NCI-H748 treated with DMSO at 0.1 percent for 48 hours (cell line): ENCODE measurements around the gene BLID.

Source experiments
- DNase-seq: peaks from one replicate; lab custom pipeline; 2025; lab: John Stamatoyannopoulos, UW

Gene BLID, protein sequence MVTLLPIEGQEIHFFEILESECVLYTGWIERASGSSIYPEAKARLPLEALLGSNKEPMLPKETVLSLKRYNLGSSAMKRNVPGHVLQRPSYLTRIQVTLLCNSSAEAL

DNA sequence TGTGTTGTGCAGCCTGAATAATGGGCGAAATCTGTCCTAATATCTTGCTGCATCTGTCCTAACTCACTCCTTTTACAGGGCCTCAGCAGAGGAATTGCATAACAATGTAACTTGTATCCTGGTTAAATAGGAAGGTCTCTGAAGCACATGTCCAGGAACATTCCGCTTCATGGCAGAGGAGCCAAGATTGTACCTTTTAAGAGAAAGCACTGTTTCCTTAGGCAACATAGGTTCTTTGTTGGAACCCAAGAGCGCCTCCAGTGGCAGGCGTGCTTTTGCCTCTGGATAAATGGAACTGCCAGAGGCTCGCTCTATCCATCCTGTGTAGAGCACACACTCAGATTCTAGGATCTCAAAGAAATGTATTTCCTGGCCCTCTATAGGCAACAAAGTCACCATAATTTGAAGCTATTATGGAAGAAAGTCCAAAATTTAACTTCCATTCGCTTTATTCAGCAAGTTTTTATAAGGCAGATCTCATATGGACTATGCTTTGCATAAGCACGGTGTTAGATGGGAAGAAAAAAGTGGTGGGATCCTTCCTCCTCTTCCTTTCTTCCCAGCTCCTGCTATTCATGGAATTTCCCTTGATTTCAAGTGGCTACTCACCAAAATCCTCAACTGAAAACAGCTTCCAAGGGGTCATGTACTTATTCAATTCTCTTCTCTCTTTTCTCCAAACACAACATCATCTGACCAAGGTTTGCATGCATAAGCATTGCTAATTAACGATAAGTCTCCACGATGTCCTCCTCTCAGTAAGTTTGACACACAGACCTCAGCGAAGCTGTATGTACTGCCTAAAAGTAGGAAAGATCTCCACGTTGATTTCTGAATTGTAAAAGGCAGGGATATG lies at the start of gene BLID:
Gene BLID (minus strand): TSS at position 692 of the 856 bp plus-strand sequence. CDS start 293 bp downstream, at position 399.
- no peak for DNase-seq

DNA sequence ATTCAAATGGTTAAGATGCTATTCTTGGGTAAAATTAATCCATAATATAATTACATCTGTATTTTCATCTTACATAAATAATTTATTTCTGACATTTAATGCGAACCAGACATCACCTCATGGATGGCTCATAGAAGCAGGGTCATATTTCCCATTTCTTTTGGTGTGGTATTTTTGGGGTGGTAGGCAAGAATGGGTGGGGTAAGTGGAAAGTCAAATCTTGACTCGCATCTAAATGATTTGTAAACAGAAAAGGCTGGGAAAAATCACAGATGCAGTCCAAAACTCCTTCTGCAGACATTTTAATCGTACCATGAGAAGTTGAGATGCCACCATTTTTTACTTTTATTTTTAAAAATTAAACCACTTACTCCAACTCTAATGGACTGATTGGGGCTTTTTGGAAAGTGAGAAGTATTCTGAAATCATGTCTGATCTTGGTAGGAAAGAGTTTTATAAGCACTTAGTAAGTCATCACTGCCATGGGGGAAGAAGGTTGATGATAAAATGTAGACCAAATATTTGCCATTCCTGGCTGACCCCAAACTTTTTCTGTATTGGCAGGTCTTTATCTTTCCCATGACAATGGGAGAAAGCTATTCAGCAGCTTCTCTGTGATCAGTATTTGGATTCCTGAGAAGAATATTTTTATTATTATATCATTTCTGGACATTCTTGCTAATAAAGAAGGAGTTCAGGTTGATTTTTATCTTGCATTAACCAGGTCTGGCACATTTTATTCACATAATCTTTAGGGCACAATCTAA lies 47.2 kb upstream of the BLID start:
- DNase-seq: no peak

DNA sequence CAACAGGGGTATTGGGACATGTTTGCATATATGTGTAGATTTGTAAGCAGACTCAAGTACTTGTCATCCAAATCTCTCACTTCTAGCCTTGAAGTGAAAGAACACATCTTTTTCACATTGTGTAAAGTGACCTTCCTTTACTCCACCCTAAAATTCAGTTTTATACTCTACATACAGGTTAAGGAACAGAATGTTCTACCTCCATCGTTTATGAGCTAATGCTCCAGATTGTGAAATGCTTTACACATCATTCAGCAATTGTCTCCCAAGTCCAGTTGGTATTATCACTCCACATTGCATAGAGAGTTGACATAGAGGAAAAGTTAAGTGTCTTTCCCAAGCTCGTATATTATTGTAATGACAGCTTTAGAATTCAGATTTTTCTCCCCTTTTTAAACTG lies 46.1 kb upstream of the BLID start:
- no peak for DNase-seq

DNA sequence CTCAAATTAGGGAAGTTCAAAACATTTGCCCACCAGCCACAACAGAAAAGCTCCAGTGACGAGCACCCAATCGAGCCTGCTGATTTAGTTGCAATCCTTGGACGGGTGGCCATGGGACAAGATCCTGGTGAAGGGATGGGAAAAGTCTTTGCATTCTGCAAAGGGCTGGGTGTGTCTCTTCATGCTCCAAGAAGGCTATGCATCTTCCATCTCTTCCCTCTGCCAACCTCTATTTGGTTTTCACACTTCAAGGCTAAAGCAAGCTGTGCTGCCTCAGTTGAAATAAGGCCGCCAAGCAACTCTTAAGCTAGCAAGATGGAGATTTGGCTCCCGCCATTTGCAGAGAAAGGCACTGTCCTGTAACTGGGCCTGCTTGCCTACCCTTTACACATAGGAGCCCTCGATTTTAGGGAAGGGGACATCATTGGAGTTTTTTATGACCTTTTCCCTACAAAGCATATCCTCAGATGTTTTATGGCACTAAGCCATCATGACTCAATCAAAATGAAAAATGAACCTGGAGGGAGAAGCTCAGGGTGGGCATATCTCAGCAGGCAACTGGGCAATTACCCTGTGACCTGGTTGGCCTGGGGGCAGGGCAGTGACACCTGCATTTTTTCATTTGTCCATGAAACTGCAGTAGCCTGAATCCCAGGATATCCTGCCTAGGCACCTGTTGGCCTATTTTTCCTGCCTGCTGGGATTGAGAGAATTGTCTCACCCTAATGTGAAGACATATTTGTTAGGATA lies 45.0 kb upstream of the BLID start:
- DNase-seq: no peak

DNA sequence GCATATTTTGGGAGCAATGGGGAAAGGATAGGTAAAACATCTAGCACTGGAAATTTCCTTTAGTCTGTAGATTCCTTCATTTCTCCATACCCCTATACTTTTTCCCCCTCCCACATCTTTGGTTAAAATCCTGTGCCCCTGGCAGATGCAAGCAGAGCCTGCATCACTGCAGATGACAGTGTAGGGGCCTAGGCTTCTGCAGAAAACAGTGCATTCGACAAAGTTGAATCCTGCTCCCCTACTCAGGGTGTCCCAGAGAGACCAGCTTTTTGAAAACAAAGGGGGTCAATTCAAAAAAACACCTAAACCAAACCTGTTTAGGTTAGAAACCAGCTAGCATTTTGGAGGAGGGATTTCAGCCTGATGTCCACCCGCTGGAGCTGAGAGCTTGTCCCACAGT lies 43.8 kb upstream of the BLID start:
- DNase-seq: no peak

DNA sequence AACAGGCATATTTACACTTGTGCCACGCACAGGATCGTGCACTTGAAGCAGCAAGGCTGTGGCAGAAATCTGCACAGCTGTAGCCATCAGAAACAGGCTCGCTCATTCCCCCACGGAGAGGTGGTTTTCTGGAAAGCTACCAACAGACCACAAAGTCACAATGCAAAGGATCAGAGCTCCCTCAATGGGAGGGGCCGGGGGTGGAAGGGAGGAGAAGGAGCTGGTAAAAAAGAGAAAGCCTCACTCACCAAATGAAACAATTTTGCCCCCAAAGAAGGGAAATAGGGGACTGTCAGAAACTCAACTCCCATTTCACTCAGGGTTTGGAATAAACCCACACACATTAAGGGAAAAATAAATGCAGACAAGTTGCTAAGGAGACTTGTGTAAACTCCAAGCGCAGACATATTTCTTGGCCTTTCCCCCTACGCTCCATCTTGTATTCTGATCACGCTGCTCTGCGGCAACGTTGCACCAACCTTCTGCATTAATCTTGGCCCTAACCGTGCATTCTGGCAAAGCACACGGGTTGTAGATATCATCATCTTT lies 43.2 kb upstream of the BLID start:
- no peak for DNase-seq

DNA sequence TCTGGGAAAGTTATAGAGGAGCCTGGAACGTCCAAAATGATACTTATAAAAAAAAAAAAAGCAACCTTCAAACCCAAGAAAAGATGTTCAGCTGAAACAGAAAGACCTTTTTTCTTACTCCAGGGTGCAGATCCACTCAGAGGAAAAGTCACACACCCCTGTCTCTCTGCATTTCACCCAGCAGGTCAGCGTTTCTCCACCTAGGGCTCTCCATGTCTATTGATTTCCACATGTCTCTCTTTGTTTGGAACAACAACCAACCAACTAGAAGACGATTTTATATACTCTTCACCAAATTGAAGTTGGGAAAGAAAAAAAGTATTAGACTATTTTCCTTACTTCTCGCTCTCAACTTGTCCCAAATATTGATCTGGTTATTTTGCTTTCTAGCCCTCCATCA lies 42.2 kb upstream of the BLID start:
- no peak for DNase-seq

DNA sequence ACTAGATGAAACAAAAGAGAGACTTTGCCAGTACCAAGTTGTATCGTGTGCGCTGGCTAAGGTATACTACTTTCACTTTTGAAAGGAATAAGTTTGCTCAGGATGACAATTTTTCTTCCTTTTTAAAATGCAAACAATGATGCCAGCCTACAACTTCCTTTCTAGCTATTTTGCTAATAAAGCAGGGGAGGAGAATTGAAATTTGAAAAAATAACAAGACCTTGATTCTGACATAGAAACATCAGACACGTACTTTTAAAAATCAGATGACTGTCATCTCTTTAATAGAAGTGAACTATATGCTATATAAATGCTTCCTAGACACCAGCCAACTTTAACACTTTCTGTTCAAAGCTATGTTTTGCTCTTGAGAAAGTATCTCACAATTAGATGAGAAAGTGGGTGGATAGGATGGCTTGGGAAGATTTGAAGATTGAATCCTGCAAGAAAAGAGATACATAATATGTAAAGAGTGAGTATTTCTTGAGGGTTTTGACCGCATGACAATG lies 41.7 kb upstream of the BLID start:
- no peak for DNase-seq

DNA sequence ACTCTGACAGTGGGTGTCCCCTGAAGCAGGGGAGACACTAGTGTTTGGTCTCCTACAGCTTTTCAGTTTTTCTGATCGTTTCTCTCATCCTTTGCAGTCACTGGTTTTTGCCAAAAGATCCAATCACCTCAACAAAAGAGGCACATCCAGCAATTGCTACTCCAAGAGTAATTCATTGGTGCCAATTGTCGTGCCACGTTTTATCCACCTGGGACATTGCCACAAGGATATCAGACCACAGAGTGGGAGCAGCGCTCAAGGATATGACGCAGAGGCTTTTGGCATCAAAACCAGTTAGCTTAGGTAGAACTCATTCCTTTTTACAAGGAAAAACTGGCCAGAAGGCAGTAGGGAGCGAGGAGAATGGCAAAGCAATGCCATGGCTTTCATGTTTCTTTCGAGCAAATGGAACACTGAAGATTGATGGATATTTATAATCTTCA lies 40.9 kb upstream of the BLID start:
- no peak for DNase-seq

DNA sequence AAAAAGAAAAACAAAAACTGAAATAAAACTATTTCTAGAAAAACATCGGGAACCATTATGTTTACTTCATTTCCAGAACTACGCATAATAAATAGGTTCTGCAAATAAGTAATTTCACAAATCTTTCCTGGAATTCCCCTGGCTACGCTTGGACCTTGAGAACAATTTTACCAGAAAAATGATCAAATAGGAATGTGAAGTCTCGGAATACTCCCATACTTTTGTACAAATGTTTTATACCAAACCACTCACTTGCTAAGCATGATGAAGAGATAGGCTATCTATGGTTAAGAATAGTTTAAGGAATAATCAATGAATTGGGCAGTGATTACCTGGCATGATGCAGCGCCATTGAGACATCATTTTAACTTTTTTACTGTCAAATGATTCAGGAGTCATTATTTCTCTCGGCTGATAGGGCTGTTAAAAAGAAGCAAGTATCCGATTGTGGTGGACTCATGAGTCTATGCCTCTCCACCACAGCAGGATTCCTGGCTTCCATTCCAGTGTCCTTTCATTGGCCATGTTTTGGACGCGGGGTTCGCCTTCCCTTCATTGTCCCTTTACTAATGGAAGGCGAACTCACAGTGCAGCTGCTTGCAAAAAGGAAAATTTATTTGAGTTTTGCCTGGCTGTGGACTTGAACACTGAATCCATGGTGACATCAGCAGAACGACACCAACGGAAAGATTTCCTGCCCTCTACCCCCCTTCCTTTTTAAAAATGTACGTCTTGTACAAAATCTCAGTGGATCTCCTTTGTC lies 39.9 kb upstream of the BLID start:
- DNase-seq: no peak

DNA sequence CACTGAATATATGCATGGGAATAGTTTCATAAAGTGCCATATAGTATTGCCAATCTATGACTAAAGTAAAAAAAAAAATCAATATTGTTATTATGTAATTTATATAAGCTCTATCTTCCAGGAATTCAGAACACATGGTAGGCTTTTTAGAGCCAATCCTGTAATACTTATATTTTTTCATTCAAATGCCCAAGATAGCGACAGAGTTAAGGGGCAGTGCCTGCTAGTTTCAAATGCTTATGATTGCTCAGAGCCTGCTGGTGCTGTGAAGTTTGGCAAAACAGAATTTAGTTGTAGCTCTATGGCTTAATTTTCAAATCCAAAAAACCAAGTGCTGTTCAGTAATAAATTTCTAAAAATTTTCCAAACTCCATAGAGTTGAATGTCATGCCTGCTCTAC lies 39.0 kb upstream of the BLID start:
- DNase-seq: no peak

DNA sequence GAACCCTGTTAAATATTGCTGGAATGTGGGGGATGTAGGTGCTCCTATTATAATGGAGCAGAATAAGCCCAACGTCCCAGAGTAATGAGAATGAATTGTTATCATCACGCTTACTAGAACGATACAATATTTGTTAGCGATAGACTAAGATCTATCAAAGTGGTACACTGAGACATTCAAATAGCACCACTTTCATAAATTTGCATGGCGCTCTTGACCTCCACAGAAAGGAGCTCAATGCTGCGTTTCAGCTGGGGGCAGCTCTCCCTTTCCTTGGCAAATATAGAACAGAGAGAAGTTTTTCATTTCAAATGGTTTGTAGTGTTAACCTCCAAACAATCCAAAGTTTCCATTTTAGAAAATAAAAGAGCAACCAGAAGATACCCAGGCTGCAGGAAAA lies 38.2 kb upstream of the BLID start:
- DNase-seq: no peak

DNA sequence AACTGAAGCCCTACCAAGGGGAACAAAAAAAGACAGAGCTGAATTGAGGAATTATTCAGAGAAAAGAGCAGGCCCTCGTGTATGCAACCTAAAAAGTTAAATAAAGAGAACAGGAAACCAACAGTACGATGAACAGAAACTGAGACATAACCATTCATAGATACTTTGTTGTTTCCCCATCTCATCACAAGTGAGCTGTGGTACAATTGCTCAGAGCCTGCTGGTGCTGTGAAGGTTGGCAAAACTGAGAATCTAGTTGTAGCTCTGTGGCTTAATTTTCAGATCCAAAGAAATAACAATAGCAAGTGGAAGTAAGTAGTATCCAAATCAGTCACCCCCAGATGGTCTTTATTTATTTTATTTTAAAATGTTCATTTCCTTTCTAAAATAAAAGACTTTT lies 37.7 kb upstream of the BLID start:
- no peak for DNase-seq

DNA sequence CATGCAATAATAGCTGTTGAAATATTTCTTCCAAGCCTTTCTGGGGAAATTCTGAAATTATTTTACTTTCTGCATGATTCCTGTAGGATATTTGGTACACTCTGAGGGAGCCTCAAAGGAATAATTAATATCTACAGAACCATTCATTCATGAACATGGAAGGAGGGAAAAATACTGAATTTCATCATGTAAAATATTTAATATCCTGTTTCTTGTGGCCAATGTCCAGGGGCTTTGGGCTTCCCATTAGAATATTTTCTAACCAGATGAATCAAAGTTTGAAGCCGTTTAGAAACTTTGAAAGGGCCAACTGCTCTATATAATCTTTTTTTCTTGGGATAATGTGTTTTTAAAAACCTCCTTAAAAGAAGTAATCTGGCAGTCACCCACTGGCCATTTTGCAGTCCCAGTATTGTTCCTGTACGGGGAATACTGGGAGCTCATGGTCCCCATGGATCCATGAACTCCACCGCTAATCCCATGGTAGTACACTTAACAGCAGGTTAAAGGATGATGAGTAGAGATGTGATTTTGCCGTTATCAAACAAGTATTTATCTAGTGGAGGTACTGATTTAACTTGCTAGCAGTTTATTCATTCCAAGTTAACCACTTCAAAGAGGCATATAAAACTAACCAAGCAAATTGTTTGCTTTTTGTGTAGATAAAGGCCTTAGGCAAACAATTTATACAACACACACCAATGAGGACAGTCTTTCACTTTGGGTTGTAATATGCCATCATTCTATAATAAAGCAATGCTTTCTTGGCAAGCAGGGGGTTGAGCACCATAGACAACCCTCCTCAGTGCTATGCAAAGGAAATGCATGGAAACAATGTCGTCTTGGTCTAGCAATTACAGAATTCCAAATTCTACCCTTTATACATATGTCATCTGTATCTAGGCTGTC lies 34.5 kb upstream of the BLID start:
- DNase-seq: no peak

DNA sequence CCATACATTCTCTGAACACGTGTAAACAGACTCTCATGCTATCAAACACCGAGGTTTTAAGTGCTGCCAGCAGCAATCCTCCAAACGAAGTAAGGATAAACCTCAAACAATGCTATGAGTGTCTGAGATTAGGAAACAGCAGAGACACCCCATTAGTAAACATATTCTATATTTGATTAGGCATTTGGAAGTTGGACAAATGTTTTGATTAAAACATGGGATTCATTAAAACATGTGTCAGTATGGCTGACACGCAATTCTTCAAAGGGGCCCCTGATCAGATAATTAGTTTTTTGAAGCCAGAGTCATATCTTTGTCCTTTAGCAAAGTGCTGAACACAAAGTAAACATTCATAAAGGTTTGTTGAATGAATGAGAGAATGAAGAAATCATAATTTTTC lies 33.2 kb upstream of the BLID start:
- DNase-seq: peak; percentile 58

DNA sequence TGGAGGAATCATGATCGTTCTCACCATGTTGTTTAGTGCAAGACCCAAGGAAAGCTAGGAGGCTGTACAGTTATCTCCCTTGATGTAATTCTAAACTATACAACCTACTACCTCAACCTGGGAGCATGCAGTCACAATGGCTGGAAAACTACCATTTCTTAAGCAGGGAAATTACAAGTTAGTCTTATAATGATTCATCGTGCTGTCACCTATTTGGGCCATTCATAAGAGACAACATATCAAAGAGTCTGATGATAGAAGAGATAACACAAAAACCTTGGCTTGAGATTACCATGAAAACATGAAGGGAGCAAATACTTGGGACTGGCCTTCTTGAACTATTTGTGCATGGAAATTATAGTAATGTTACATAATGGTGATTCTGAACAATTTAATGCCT lies 30.5 kb upstream of the BLID start:
- DNase-seq: no peak

DNA sequence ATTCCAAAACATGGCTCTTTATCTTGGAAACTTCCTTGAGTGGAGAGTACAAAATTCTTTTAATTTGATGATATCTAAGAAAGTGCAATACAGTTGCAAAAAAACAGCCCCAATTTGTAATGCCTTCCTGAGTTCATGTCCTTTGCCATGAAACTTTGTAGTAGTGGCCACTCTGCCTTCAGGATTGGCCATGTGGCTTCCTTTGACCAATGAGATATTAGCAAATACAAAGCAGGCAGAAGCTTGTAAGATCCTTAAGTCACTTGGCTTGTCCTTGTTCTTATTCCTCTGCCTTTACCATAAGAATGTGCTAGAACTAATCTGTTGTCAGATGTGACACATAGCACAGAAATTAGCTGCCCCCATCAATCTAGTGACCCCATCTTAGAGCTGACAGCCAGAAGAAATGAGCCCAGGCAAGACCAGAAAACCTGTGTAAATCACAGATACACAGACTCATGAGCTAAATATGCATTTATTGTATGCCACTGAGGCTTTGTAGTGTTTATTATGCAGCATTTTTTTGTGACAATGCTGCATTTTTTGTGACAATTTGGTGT lies 29.8 kb upstream of the BLID start:
- no peak for DNase-seq

DNA sequence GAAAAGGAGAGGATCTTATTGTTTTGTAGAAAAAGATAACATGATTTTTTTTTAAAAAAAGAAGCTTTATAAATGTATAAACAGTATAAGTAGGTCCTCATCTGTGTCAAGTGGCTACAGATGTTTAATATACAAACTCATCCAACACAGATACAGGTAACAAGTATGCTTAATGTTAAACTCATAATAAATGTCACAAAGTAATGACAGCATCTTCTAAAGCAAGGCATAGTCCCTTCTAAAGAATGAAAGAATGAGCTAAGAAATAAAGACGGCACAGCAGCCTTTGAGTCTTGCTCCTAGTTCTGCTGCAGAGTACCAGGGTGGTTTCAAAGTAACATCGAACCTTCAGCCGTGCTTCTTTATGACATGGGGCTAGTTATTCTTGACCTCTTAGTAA lies 28.7 kb upstream of the BLID start:
- no peak for DNase-seq

DNA sequence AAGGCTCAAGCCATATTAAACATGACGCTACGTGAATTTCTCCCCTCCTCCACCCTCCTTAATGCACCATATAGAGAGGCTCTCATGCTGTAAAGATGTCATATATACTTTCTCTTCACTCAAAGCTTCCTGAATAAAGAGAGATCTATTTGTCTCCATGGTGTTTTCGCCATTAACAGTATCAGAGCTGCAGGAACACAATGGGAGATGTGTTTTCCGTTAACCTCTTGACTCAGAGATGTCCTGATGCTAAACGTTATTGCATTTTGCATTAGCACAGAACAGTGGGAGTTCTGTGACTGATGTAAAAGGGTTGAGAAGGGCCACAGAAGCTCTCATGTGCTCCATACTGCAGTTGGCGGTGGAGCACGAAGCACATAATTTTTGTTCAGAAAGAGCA lies 25.7 kb upstream of the BLID start:
- DNase-seq: peak; percentile 3

DNA sequence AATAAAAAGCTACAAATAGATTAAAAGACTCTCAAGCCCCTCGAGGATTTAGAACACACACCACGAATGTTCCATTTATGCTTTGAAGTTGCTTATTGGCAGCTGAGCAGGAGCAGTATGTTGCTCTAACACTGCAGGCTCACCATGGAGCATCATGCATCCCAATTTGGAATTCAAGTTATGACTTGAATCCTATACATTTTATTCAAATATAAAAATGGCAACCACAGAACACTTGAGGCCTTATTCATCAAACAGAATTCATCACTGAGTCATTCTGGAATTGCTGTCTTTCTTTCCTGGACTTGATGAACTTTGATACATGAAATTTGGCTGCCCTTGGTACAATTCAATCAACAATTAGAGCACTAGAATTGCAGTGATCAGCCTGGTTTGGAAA lies 24.5 kb upstream of the BLID start:
- DNase-seq: no peak
